ENCODE data around the gene DAP3. TPM values are rescaled to one million over a fixed set of nuclear protein-coding genes. Genes with fewer than 3 reads are reported as not detected.

The DAP3 gene
- total and polyA plus RNA-seq, 9 of the 15 experiments (the other 6 are each of a cell fraction or from before 2014, with no cell fraction given): 155 to 484 (median 298) TPM

- TSS peak; percentile 90 for BruUV-seq (replicated peaks)
- no peak for TF ChIP-seq FOXA1 (IDR thresholded peaks at IDR 0.05; ENCODE audit: borderline replicate concordance)
- TF ChIP-seq, protein P1, sequence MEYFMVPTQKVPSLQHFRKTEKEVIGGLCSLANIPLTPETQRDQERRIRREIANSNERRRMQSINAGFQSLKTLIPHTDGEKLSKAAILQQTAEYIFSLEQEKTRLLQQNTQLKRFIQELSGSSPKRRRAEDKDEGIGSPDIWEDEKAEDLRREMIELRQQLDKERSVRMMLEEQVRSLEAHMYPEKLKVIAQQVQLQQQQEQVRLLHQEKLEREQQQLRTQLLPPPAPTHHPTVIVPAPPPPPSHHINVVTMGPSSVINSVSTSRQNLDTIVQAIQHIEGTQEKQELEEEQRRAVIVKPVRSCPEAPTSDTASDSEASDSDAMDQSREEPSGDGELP (CRISPR knock-in tag; IDR thresholded peaks at IDR 0.05; ENCODE audit: borderline replicate concordance): no peak
- no peak for TF ChIP-seq GABPB1 (CRISPR knock-in tag; IDR thresholded peaks at IDR 0.05)
- no peak for TF ChIP-seq E2F3 (CRISPR knock-in tag; IDR thresholded peaks at IDR 0.05)
- TF ChIP-seq ZNF143 (CRISPR knock-in tag; IDR thresholded peaks at IDR 0.05): no peak
- peak; percentile 29; the same call in 1 of the 2 replicates for TF ChIP-seq CC2D1A (IDR thresholded peaks at IDR 0.05)
- TF ChIP-seq ZFX (CRISPR knock-in tag; IDR thresholded peaks at IDR 0.05): no peak
- TF ChIP-seq NFYB (IDR thresholded peaks at IDR 0.05; ENCODE audit: extremely low read depth, insufficient read length): no peak
- TF ChIP-seq PCBP2 (IDR thresholded peaks at IDR 0.05; ENCODE audit: low read depth, low read length, poor library complexity, severe bottlenecking): no peak
- no peak for TF ChIP-seq HLTF (IDR thresholded peaks at IDR 0.05)
- no peak for TF ChIP-seq SOX6 (IDR thresholded peaks at IDR 0.05)
- no peak for TF ChIP-seq FUS (optimal IDR thresholded peaks at IDR 0.05; ENCODE audit: low read depth, low read length)
- no peak for TF ChIP-seq TCF15 (CRISPR knock-in tag; IDR thresholded peaks at IDR 0.05)
- TF ChIP-seq CXXC5 (CRISPR knock-in tag; IDR thresholded peaks at IDR 0.05): no peak
- TF ChIP-seq ERF (CRISPR knock-in tag; IDR thresholded peaks at IDR 0.05): no peak
- no peak for TF ChIP-seq ZNF134 (CRISPR knock-in tag; conservative IDR thresholded peaks at IDR 0.05)
- TF ChIP-seq C11orf30 (IDR thresholded peaks at IDR 0.05; ENCODE audit: low read depth): no peak
- TF ChIP-seq FOXP1 (CRISPR knock-in tag; IDR thresholded peaks at IDR 0.05): no peak
- no peak for TF ChIP-seq ZNF75A (CRISPR knock-in tag; IDR thresholded peaks at IDR 0.05)
- TF ChIP-seq RBM14 (IDR thresholded peaks at IDR 0.05; ENCODE audit: borderline replicate concordance, insufficient read depth, low read depth, low read length): no peak
- TF ChIP-seq IRF2 (CRISPR knock-in tag; IDR thresholded peaks at IDR 0.05): no peak
- no peak for TF ChIP-seq FIP1L1 (IDR thresholded peaks at IDR 0.05; ENCODE audit: low read depth, low read length, poor library complexity, severe bottlenecking)
- no peak for TF ChIP-seq SNIP1 (IDR thresholded peaks at IDR 0.05; ENCODE audit: low read depth)
- no peak for TF ChIP-seq SMAD2 (IDR thresholded peaks at IDR 0.05; ENCODE audit: low read depth, low read length)
- no peak for TF ChIP-seq SMARCA4 (IDR thresholded peaks at IDR 0.05)
These were observed 55.9 kb downstream of the DAP3 start for GRCh38 chr1:155744711-155745283.

More at GRCh38 chr1:155744711-155745283, 55.9 kb downstream of the DAP3 start:
- Histone ChIP-seq H3K36me3 (ENCODE audit: control insufficient read depth, insufficient read depth, low read length) (peaks cover 14% of the 10 kb centered on the region; the same call in 1 of the 3 replicates), H3K27ac (ENCODE audit: extremely low read depth, low read depth, low read length) (peak overlapping the region; percentile 77), H3K79me2 (ENCODE audit: control insufficient read depth, insufficient read depth, low read length) (no peaks in the 10 kb centered on the region), H3K9me1 (ENCODE audit: control insufficient read depth, insufficient read depth, low read length) (no peaks in the 10 kb centered on the region), H2AFZ (ENCODE audit: low read depth, low read length) (peak overlapping the region; percentile 71), H3K4me3 (peak overlapping the region; percentile 41), H3K4me2 (ENCODE audit: insufficient read depth, low read length) (peak overlapping the region; percentile 83), H3K9me3 (replicated peaks; ENCODE audit: control insufficient read depth, insufficient read depth, low read depth, low read length) (no peaks in the 10 kb centered on the region), H3K4me1 (replicated peaks in 1 of 2; ENCODE audit: control insufficient read depth in 2 of 2, insufficient read depth in 2 of 2, low read length in 2 of 2) (no peaks in the 10 kb centered on the region; a peak in 1 of 5 replicates), H3K9ac (ENCODE audit: insufficient read depth in 1 of 2, low read depth in 2 of 2, low read length in 2 of 2) (peak overlapping the region; percentile 81 to 93), H4K20me1 (replicated peaks; ENCODE audit: control insufficient read depth, insufficient read depth, low read length) (no peaks in the 10 kb centered on the region), H3K27me3 (ENCODE audit: control insufficient read depth in 2 of 2, insufficient read depth in 2 of 2, low read length in 2 of 2) (no peaks in the 10 kb centered on the region)
- no peak for DNase-seq (ENCODE audit: extremely low read depth in 1 of 4, low spot score in 3 of 4)
- intact Hi-C loops (cut with micrococcal nuclease) (no loop called here), in situ Hi-C loops (cut with MboI) (loop anchor here (5.0 kb wide), 1 partner anchor 132 kb away; the partner anchor contains the start of gene MSTO1)
- ChIA-PET POLR2A (interaction anchor here (0.7 to 1.5 kb wide), 10 partner anchors 10 to 373 kb away, joined by 3 to 4 read pairs (median 3); no protein-coding TSS in a partner anchor), CTCF (ENCODE audit: low intra/inter-chr PET ratio) (no interaction called here)
- WGBS (ENCODE audit: insufficient coverage, low coverage, missing lambda C conversion rate): 77% methylated on average over 9 of the region's 9 CpGs
- no peak for ATAC-seq
- FAIRE-seq: no peak
